HG03064 (cell line): ENCODE data around the gene SMIM21.

Experiments used
- ATAC-seq: cut with Tn5 transposase; IDR thresholded peaks from one replicate; pipeline ENCODE4 v1.9.1; 2021; ENCODE audit warnings: low read depth; ENCODE audit not compliant: unreplicated experiment

Gene SMIM21

DNA sequence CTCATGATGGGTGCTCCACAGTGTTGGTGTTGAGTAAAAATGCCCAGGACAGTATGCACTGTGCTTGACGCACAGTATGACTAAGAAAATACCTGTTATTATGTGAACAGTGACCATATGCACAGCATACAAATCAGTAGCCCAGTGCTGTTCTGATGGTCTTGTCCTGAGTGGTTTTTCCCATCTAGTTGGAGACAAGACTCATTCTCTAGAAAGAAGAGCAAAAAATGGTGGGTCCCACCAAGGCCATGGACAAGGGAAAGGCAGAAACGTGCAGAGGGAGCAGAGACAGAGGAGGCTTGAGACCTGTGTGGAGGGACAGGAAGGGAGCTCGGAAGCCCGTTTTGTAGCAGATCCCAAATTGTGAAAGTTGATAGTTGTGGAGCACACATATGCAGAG lies 987 bp upstream of the SMIM21 start:
- no peak for ATAC-seq

DNA sequence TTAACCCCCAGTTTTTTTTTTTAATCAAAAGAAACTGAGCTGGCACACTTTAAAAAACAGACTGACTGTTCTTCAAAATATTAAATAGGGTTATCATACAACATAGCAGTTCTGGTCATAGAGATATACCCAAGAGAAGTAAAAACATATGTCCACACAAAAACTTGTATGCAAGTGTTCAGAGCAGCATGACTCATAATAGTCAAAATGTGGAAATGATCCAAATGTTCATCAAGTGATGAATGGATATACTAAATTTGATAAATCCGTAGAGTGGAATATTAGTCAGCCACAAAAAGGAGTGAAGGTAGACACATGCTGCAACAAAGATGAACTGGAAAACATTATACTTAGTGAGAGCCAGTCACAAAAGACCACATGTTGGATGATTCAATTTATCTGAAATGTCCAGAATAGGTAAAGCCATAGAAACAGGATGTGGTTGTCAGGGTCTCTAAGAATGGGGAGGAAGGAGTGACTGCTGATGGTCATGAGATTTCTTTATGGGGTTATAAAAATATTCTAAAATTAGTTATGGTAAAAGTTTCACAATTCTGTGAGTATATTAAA lies 5.1 kb downstream of the SMIM21 start:
- no peak for ATAC-seq

DNA sequence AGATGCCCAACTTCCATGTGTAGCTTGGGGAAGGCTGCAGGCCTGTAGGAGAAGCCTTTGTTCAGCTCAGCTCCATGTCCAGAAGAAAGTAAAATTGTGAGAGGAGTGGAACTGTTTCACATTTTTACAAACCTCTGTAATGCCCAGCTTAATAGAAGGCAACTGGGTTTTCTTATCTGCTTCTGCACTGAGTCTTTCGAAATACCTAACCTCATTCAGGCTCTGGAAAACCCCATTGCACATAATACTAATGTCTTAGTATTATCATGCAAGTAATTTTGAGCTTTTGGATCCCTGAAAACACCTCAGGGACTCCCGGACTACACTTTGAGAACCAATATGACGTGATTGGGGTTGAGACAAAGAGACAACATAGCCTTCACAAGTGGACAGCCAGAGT lies 5.8 kb downstream of the SMIM21 start:
- no peak for ATAC-seq

DNA sequence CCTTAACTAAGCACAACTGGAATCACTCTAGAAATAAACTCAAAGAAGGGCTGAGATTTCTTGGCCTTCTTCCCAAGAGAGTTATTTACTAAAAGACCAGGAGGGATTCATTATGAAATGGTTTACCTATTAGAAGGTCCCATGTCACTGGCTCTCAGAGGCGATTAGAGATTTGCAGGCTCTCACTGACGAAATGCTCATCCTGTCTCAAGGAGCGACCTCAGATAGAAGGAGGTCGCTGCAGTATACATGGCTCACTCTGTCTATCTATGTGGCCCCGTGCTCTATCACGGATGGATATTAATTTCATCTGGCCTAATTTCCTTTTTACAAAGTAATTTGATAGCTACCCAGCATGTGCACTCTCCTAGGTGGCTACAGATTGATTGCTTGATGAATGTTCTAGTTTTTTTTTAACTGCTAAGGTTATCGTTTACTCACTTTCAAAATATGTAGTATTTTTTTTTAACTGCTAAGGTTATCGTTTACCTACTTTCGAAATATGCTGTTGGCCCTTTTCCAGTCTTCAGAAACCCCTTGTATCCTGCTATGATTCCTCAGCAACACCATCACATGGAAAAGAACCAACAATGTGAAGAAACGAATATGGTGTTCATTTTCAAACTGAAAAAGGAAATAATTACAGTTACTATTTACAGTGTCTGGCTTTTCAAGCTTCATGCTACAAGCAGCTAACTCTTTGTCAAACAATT lies 9.1 kb downstream of the SMIM21 start:
- ATAC-seq, result no peak

DNA sequence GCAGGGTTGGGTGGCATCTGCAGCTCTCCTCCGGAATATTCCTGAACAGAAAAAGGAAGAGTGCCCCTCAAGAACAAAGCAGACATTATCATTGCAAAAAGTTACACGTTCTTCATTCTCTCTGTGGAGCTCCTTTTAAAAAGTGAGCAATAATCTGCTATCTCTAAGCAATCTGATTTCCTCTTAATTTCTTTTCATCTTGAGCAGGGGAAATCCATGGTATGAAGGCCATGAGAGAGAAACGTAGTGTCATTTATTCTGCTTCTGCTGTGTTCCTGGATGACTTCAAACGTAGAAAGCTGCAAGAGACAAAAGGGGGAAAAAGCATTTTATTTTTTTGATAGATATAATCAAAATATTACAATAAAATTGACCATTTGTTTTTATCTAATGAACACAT lies 16.9 kb downstream of the SMIM21 start:
- no peak for ATAC-seq

DNA sequence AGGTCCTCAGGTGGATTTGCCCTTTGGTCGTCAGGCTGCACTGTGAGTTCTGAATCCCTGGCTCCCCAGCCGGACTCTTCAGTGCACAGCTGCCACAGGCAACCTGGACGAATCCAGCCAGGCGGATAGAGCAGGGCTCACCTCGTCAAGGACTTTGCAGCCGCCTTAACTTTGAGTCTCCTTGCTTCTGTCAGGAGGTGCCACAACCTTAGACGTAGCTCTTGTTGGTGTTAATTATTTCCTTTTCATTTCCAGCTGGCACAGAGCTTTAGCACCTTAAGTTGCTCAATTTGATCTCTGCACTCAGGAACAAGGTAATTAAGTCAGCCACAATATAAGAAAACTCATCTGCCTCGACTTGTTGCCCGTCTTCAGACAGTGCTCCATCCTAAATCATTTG lies 17.7 kb downstream of the SMIM21 start:
- ATAC-seq, result no peak

DNA sequence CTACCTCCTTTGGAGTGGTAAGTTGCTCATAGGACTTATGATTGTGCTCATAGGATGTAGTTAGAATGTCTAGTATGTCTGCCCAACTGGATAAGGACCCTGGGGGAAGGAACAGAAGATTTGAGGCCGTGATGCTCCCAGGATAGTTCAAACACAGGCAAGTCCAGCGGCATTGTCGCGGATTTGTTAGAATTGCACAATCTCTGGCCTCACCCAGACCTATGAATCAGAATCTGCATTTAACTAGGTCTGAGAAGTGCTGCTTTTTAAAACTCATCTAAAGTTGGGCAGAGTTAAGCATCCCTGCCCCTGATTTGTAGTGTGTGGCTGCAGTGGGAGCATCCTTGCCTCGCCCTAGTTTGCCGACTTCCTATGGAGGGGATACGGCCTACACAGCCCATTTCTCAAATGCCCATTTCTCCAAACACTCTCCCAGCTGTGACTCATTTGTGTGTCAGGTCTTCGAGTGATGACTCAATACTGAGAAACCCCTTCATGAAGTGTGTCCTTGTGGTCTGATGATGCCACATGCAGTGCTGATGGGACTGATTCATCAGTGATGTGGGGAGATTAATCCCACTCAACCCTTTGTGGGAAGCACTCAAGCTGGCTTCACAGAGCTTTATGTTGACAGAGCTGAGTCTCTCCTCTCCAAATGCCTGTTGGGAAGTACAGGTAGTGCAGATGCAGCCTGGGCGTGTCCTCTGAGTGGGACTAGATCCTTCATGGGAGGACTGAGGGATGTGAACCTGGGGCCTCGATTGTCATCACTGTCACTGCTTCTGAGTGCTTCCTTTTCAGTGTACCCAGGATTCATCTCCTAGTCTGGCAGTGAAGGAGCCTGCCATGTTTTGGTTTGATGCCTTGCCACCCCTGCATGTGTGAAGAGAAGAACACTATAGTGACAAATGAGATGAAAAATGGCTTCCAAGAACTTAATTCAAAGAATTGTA lies 18.7 kb downstream of the SMIM21 start:
- ATAC-seq, result no peak

DNA sequence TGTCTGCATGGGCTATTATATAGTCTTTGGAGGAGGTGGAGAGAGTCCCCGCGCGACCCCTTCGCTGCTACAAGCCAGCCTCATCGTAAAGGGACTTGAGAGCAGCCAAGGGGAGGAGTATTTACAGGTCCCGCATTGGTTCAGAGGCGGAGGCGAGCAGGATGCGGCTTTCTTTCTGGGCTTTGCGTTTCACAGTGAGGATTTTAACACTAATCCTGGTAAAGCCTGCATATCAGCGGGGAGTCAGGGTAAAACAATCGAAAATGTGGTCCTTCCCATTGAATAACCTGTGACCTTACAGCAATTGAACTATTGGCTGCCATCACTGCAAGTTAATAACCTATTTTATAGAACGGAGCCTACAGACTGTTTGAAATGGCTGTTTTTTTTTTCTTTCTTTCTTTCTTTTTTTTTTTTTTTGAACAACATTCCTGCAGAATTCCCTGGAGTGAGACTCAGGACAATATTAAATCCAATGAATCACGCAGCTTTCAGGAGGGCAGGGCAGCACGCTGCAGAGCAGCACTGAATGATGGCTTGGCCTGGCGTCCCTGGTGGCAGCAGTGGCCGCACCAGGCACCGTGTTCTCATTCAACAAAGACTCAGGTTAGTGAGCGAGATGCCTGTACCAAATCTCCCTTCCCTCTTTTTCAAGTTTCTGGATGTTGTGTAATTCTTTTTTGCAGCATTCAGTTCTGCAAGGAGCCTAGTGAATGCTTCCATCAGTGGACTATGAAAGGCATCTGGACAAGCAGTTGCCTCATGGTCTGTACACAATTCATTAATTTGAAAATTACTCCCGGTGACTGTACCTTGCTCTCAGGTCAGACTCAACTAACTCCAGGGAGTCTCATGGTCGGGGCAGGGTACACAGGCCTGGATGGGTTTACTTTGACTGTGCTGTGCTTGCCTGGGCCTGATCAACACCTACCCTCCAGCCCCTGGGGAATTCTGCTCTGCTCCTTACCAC lies 19.8 kb downstream of the SMIM21 start:
- ATAC-seq, result no peak

DNA sequence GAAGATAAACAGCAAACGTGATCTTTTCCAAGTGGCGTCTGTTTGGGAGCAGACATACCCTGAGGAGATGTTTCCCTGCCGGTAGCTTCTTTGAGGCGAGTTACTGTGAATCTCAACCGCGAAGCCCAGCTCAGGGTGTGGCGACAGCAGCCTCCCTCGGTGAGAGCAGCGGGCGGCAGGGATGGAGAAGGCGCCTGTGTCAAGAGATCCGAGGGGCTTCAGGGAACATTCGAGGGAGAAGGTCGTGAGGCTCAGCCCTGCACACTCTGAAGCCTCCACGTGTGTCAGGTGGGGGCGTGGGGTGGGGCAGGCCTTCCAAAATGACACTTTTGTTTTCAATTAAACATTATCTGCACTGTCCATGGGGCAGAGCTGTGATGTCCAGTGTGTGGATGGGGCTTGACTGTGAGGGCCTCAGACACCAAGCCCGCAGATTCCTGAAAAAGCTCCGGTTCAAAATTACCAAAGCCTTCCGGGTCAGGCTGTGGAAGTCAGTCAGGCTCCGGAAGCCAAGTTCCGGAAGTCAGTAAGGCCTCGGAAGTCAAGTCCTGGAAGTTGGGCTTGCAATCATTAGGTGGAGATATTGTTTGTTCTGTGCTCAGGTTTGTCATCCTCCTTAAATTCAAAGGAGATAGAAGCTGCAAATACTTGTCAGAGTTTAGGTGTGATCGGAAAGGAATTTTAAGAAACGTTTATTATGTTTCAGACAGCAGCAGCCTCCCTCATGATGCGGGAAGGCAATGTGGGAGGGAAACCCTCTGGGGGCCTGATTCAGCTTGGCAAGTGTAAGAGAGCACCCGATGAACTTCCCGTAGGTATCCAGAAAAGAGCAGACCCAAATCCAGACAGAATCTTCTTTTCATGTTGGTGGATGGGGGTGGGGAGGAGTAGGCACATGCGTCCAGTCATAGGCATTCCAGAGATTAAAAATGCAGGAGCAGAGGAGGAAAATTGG lies 20.7 kb downstream of the SMIM21 start:
- no peak for ATAC-seq

DNA sequence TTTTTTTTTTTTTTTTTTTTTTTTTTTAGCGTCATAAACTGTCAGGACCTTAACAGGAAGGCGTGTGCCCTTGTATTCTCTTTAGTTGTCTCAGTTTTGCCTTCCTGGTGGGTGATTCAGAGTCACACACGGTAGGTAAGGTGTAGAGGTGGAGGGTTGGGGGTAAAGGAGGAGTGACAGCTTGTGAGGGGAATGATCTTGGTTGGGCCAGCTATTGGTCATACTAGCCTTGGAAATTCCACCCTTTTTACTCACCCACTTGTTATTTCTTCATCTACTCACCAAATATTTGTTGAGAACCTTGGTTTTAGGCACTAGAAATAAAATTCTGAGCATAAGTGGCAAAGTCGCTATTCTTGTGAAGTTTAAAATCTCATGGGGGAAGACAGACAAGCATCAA lies 22.2 kb downstream of the SMIM21 start:
- ATAC-seq, result no peak

DNA sequence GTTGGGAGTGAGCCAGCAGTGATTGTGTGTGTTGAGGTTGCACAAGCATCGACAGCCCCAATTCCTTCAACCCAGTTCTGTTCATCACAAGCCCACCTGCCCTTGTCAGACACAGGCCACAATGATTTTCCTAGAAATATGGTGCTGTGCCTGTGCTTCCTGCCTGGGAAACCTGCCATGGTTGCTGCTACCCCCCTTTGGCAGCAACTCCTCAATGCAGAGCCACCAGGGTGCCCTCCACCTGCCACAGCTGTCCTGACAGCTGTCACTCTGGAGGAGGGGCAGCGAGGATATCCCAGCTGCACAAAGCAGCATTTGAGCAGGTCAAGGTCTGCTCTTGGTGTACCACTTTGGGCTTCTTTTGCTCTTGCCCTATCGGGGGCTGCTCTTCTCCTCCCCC lies 27.1 kb downstream of the SMIM21 start:
- no peak for ATAC-seq

DNA sequence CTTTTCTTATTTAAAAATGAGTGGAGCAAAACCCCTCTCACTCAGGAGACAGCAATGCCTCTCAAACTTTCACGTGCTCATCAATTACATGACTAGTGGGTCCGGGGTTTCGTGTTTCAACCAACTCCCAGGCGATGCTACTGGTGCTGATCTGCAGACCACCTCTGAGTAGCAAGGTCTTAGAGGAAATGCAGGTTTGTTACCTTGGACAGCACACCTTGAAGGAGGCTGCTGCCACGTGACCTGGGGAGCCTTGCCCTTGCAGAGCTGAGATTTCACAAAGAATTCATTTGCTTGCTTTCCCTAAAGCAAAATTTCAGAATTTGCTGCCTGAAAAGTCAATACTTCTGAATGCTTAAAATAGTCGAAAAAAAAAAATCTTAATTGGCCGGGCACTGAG lies 32.4 kb downstream of the SMIM21 start:
- no peak for ATAC-seq

DNA sequence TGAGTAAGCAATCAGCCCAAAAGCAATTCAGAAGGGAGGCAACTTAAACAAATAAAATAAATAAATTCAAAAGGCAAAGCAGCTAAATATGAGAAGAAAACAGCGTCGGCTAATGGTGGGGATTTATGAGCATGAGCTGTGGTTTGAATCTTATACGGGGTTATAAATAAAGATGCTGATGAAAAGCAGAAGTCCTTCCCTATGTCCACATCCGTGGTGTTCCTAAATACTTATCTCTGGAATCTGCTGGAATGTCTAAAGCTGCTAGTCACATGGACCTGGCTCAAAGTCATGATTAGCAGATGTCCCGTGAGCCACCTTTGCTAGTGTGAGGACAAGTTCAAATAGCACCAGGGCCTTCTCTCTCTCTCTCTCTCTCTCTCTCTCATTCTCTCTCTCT lies 33.8 kb downstream of the SMIM21 start:
- ATAC-seq, result no peak

DNA sequence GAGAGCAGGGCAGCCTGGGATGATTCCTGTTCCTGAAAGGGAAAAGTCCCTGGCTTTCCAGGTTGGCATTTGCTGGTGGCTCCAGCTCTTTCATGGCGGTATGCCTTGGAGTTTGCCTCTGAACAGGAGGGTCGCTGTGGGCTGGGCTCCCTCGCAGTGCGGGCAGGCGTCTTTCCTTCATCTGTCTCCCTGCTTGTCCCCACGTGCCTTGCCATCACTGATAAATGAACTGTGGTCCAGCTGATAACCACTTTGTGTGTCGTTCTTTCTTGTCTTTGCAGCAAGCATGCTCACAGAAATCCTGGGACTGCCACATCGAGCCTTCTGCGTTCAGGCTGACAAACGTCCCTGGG lies 35.3 kb downstream of the SMIM21 start:
- no peak for ATAC-seq

DNA sequence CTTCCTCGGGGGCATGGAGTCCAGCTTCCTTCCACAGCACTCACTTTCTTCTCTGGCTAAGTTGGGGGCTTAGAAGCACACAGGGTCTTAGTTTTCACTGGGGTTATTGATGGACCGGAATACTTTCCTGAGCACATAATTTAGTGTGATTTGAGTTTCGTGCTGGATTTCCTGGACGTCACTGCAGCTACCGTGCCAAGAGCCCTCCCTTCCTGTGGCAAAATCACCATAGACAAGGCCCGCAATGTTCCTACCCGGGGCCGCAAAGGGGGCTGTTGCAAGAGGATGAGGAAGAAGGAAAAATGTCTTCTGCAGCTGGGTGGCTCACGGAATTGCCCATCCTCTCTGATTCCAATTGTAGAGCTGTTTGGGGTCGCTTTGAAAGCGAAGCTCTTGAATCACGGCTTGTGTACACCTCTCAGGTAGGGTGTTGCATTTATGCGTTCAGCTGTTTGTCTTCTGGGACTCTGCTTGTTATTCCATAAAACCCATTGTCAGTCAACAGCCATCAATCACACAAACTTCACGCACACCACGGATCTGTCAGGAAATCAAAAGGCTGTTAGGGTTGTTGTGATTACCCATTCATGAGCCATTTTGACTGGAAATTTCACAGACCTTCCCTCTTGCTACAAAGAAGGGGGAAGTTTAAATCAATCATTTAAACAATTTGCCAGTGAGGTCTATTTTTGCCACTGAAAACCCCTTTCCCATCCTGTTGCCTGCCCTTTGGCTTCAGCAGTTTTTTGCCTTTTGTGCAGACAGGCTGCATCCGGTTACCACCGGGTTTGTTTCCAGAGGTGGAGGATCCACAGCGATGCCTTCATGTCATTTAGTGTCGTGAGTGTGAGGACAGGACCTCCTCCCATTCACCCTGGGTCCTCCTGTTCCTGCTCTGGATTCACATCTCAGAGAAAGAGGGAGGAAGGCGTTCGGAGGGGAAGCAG lies 36.0 kb downstream of the SMIM21 start:
- ATAC-seq, result no peak

DNA sequence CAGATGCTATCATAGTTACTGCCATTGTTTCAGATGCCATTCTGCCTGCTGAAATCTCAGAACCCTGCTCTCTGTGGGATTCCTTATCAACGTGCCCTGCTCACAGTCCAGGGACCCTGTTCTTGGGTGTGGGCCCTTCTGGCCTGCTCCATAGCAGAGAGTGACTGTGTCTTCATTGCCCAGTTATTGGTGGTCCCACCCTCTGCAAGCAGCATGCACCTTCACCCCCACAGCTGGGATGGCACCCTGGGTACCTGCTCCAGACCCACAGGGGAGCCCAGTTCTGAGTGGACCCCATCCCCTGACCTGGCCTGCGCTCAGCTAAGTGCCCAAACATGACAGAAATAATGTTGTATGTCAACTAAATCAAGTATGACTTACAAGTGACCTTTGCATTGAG lies 36.6 kb downstream of the SMIM21 start:
- ATAC-seq, result no peak

DNA sequence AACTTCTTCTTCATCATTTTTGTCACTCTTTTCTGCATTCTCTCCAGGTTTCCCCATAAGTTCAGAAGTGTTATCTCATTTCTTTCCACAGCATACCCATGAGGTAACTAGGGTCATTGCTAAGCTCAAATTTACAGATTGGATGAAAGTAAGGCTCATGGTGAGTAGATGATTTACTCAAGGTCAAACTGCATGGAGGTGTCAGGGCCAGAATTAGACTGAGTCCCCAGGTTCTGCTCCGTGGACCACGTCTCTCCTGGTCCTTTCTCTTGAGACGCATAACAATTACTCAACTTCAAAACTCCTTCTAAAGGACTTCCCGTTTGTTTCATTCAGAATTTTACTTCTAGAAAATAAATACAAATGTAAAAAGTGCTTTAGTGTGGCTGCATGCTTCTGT lies 43.4 kb downstream of the SMIM21 start:
- ATAC-seq, result no peak
